ENCODE results near the gene AUTS2.

The AUTS2 gene

DNA sequence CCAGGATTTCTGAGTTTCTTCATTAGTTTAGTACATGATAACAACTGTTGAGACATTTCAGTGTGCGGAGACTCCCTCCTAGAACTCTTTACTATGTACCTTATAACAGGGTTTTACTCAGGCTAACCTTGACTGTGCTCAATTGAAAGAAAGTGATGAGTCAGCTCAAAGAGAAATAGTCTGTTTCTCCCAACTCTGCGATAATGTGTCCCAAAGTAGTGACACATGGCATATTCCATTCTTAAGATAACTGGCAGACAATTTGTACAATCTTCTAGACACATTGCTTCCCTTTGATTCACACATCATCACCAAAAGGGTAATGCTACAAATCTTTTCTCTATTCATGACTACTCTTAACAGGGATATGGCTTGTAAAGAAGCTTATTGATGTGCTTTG is 645.2 kb downstream of the AUTS2 start:
- no peak overlapping the region for H3K27ac ChIP-seq
- no peaks in the 10 kb centered on the region for H3K36me3 ChIP-seq
- no peaks in the 10 kb centered on the region for H3K4me1 ChIP-seq (ENCODE audit: control insufficient read depth in 1 of 2, insufficient read depth in 1 of 2, low read depth in 1 of 2, low read length in 1 of 2)
- no peaks in the 10 kb centered on the region for H3K9me3 ChIP-seq
- no peak overlapping the region for H3K4me3 ChIP-seq (ENCODE audit: low read depth in 1 of 2, low read length in 1 of 2)
- H3K27me3 ChIP-seq: no peaks in the 10 kb centered on the region
- TF ChIP-seq, protein P1, sequence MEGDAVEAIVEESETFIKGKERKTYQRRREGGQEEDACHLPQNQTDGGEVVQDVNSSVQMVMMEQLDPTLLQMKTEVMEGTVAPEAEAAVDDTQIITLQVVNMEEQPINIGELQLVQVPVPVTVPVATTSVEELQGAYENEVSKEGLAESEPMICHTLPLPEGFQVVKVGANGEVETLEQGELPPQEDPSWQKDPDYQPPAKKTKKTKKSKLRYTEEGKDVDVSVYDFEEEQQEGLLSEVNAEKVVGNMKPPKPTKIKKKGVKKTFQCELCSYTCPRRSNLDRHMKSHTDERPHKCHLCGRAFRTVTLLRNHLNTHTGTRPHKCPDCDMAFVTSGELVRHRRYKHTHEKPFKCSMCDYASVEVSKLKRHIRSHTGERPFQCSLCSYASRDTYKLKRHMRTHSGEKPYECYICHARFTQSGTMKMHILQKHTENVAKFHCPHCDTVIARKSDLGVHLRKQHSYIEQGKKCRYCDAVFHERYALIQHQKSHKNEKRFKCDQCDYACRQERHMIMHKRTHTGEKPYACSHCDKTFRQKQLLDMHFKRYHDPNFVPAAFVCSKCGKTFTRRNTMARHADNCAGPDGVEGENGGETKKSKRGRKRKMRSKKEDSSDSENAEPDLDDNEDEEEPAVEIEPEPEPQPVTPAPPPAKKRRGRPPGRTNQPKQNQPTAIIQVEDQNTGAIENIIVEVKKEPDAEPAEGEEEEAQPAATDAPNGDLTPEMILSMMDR (IDR thresholded peaks at IDR 0.05): no peak

DNA sequence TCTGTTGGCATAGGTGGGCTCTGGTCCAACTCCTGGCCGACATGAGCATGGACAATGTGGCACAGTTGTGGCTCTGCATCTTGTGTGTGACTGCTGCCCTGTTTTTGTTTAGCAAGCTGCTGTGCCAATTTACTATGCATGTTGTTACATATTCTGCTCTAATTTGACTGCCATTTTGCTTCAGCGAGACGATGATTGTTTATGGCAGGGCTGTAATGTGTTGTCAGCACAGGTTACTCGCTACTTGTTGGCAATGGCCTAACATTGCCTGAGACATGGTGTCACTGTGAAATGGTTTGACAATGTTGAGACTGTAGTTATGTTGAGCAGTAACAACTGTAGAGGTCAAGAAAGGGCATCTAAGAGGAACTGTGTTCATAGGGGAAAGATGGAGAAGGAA is 659.6 kb downstream of the AUTS2 start:
- no peaks in the 10 kb centered on the region for H3K4me1 ChIP-seq (ENCODE audit: control insufficient read depth in 1 of 2, insufficient read depth in 1 of 2, low read depth in 1 of 2, low read length in 1 of 2)
- H3K9me3 ChIP-seq: no peaks in the 10 kb centered on the region
- TF ChIP-seq, protein P1 (IDR thresholded peaks at IDR 0.05): no peak
- H3K27ac ChIP-seq: no peak overlapping the region
- H3K4me3 ChIP-seq (ENCODE audit: low read depth in 1 of 2, low read length in 1 of 2): no peak overlapping the region
- H3K27me3 ChIP-seq: no peaks in the 10 kb centered on the region
- H3K36me3 ChIP-seq: no peaks in the 10 kb centered on the region

DNA sequence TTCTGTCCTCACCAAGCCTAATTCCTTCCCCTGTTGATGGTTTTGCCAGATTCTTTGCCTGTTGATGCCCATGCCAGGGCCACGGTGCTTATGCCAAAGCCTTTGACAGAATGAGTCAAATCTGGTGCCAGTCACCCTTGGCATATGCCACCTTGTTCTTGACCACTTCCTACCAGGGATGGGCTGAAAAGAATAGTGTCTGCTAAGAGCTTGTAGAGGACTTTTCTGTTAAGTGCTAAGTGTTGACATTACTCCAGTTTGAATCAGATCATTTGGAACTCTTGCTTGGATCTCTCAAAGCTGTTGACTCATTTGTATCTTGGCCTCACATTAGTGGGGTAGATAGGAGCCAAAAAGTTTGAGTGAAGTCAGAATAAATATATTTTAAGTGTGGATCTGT is 661.2 kb downstream of the AUTS2 start:
- Histone ChIP-seq H3K27me3 (no peaks in the 10 kb centered on the region), H3K4me3 (ENCODE audit: low read depth in 1 of 2, low read length in 1 of 2) (no peak overlapping the region), H3K36me3 (no peaks in the 10 kb centered on the region), H3K27ac (no peak overlapping the region), H3K4me1 (ENCODE audit: control insufficient read depth in 1 of 2, insufficient read depth in 1 of 2, low read depth in 1 of 2, low read length in 1 of 2) (no peaks in the 10 kb centered on the region), H3K9me3 (no peaks in the 10 kb centered on the region)
- TF ChIP-seq, protein P1 (IDR thresholded peaks at IDR 0.05): no peak

DNA sequence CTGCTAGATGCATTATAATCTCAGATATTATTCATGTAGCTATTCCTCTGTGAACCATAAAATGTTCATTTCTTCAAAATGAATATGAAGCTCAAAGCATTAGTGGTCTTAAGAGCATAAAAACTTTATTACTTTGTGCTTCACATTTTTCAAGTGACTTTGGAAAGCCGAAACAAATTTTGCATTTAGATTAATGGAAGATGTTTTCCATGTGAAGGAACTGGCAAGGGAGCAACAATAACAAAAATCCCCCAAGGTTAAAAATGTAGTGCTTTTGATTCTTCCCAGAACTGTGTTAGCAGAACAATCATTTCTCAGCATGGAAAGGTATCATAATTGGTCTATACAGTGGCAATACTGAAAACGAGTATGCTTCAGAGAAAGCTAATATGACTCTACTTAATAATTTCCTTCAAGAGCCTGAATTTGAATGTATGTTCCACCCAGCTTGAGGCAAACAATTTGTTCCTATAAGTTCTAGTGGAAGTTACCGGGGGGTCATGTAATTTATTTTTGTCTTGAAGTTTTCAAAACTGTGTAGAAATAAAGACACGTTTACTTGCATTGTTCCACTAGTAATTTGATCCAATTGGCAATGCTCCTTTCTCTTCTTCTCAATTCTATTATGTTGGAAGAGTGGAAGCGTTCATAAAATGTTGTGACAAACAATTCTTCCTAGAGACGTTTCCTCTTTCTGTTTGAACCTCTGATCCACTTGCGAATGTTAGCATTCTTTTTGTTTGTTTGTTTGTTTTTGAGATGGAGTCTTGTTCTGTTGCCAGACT is 665.4 kb downstream of the AUTS2 start:
- TF ChIP-seq, protein P1 (IDR thresholded peaks at IDR 0.05): no peak
- no peaks in the 10 kb centered on the region for H3K27me3 ChIP-seq
- no peaks in the 10 kb centered on the region for H3K9me3 ChIP-seq
- no peak overlapping the region for H3K4me3 ChIP-seq (ENCODE audit: low read depth in 1 of 2, low read length in 1 of 2)
- H3K27ac ChIP-seq: no peak overlapping the region
- no peaks in the 10 kb centered on the region for H3K4me1 ChIP-seq (ENCODE audit: control insufficient read depth in 1 of 2, insufficient read depth in 1 of 2, low read depth in 1 of 2, low read length in 1 of 2)
- H3K36me3 ChIP-seq: no peaks in the 10 kb centered on the region

DNA sequence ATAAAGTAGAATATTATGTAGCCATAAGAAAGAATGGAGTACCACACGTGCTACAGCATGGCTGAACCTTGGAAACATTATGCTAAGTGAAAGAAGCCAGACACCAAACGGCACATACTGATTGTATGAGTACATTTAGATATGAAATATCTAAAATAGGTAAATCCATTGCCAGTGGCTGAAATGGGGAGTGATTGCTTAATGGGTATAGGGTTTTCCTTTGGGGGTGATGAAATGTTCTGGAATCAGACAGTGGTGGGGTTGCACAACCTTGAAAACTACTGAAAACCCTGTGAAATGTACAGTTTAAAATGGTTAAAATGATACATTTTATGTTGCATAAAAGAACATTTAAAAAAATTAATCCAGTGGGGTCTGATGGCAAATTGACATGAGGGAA is 667.9 kb downstream of the AUTS2 start:
- Histone ChIP-seq H3K4me3 (ENCODE audit: low read depth in 1 of 2, low read length in 1 of 2) (no peak overlapping the region), H3K9me3 (no peaks in the 10 kb centered on the region), H3K4me1 (ENCODE audit: control insufficient read depth in 1 of 2, insufficient read depth in 1 of 2, low read depth in 1 of 2, low read length in 1 of 2) (no peaks in the 10 kb centered on the region), H3K27me3 (no peaks in the 10 kb centered on the region), H3K36me3 (no peaks in the 10 kb centered on the region), H3K27ac (no peak overlapping the region)
- TF ChIP-seq, protein P1 (IDR thresholded peaks at IDR 0.05): no peak

Data from neutrophil (primary cell).